GM20000 (cell line): ENCODE data around the gene DNAJB9.
"Not testable (repeated sequence)": the region's sequence is repeated elsewhere in the genome, so short reads cannot be mapped to it uniquely, and the experiment has no call there.

Experiments used
- DNase-seq: peaks from one replicate; pipeline ENCODE4 v3.0.0; 2012; ENCODE audit warnings: low spot score
- TF ChIP-seq, protein P1 (sequence below): IDR thresholded peaks from 2 replicates; pipeline ENCODE4 v1.5.1; 2012; ENCODE audit warnings: mild to moderate bottlenecking, control low read depth; ENCODE audit errors: extremely low read depth, missing control alignments

DNAJB9 gene

GRCh38 chr7:108533712-108534111 lies 36.0 kb upstream of the DNAJB9 start:
- TF ChIP-seq, protein P1, sequence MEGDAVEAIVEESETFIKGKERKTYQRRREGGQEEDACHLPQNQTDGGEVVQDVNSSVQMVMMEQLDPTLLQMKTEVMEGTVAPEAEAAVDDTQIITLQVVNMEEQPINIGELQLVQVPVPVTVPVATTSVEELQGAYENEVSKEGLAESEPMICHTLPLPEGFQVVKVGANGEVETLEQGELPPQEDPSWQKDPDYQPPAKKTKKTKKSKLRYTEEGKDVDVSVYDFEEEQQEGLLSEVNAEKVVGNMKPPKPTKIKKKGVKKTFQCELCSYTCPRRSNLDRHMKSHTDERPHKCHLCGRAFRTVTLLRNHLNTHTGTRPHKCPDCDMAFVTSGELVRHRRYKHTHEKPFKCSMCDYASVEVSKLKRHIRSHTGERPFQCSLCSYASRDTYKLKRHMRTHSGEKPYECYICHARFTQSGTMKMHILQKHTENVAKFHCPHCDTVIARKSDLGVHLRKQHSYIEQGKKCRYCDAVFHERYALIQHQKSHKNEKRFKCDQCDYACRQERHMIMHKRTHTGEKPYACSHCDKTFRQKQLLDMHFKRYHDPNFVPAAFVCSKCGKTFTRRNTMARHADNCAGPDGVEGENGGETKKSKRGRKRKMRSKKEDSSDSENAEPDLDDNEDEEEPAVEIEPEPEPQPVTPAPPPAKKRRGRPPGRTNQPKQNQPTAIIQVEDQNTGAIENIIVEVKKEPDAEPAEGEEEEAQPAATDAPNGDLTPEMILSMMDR: no peak
- no peak for DNase-seq

DNA sequence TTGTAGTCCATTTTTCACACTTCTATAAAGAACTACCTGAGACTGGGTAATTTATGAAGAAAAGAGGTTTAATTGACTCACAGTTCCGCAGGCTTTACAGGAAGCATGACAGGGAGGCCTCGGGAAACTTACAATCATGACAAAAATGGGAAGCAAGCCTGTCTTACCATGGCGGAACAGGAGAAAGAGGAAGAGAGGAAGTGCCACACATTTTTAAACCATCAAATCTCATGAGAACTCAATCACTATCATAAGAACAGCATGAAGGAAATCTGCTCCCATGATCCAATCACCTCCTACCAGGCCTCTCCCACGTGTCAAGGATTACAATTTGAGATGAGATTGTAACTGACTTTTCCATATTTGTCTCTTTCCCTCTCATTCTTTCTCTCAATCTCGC lies 34.4 kb upstream of the DNAJB9 start:
- TF ChIP-seq, protein P1: no peak
- DNase-seq: no peak

- DNase-seq: no peak
- TF ChIP-seq, protein P1: no peak
These were observed 33.9 kb upstream of the DNAJB9 start for GRCh38 chr7:108535744-108536143.

- no peak for DNase-seq
- TF ChIP-seq, protein P1: no peak
These were observed 32.4 kb upstream of the DNAJB9 start for GRCh38 chr7:108537229-108537628.

DNA sequence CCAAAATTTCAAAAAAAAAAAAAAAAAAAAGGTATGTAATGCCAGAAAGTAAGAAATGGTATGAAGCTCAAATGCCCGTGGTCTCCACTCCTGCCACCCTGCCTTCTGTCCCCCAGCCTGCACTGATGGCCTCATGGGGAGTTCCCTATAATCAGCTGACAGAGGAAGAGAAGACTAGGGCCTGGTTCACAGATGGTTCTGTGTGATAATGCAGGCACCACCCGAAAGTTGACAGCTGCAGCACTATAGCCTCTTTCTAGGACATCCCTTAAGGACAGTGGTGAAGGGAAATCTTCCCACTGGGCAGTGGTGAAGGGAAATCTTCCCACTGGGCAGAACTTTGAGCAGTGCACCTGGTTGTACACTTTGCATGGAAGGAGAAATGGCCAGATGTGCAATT lies 31.4 kb upstream of the DNAJB9 start:
- DNase-seq: not testable (repeated sequence)

- not testable (repeated sequence) for DNase-seq
These were observed 31.0 kb upstream of the DNAJB9 start for GRCh38 chr7:108538685-108539084.

DNA sequence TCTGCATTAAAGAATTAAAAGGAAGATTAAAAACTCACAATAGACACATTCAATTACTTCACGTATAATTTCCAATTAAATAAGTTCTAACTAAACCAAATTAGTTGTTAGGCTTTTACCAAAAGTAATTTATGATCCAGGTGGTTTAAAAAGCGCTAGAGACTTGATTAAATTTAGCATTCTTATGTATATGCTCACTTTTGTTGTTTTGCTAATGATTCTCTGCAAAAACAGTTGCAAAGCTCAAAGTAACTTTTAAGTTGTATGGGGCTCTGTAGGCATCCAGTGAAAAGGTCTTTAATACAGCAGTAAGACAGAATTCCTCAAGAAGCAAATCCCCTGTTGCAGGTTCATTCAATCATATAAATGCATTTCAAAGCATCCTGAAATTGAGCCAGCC lies 28.2 kb upstream of the DNAJB9 start:
- TF ChIP-seq, protein P1: no peak
- DNase-seq: no peak

DNA sequence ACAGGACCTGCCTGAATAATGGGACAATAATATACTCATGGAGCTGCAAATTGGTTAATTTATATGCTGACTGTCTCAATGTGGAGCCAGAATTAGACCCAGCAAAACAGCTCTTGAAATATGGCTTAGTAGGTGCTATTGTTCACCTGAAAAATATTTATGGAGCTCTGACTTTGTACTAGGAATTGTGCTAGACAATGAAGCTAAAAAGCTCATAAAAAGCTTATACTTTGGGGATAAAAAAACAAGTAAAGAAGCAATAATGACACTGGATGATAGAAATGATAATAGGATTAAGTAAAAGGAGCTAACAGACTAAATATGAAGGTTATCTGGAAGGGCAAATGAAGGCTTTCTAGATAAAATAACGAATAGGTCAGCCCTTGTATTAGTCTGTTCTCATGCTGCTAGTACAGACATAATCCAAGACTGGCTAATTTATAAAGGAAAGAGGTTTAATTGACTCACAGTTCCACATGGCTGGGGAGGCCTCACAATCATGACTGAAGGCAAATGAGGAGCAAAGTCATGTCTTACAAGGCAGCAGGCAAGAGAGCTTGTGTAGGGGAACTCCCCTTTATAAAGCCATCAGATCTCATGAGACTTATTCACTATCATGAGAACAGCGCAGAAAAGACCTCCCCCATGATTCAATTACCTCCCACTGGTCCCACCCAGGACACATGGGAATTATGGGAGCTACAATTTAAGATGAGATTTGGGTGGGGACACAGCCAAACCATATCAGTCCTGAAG lies 21.4 kb upstream of the DNAJB9 start:
- DNase-seq: not testable (repeated sequence)

DNA sequence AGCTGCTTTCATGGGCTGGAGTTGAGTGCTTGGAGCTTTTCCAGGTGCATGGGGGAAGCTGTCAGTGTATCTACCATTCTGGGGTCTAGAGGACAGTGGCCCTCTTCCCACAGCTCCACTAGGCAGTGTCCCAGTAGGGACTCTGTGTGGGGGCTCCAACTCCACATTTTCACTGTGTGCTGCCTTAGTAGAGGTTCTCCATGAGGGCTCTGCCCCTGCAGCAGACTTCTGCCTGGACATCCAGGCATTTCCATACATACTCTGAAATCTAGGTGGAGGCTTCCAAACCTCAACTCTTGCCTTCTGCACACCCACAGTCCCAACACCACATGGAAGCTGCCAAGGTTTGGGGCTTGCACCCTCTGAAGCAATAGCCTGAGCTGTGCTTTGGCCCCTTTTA lies 13.0 kb upstream of the DNAJB9 start:
- DNase-seq: not testable (repeated sequence)

DNA sequence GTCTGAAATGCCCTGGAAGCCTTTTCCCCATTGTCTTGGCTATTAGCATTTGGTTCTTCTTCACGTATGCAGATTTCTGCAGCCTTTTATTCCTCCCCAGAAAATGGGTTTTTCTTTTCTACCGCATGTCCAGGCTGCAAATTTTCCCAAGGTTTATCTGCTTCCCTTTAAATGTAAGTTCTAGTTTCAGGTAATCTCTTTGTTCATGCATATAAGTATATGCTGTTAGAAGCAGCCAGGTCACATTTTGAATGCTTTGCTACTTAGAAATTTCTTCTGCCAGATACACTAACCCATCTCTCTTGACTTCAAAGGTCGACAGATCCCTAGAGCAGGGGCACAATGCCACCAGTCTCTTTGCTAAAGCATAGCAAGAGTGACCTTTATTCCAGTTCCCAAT lies 12.5 kb upstream of the DNAJB9 start:
- no peak for DNase-seq
- TF ChIP-seq, protein P1: no peak
